BJ (cell line): ENCODE measurements around the gene IGF2R. TPM values are rescaled to one million over a fixed set of nuclear protein-coding genes. Genes with fewer than 3 reads are reported as not detected.

ENCODE experiments used
- CTCF ChIA-PET: fragments of 350-600 bp; formaldehyde crosslinking; extraction: SDS; loops from one replicate; lab custom pipeline; 2021; ENCODE audit warnings: antibody characterized with exemption, inconsistent platforms; lab: Yijun Ruan, JAX
- POLR2A ChIA-PET: fragments of 300-600 bp; sonication (Branson Sonifier 250); formaldehyde crosslinking; extraction: SDS; loops from one replicate; lab custom pipeline; 2021; ENCODE audit warnings: antibody characterized with exemption; lab: Charles Lee
- DNase-seq: peaks from one replicate; pipeline ENCODE4 v3.0.0-alpha.2; 2011; ENCODE audit warnings: low read depth
- H3K27me3 ChIP-seq: 2 replicates; pipeline ENCODE4 v1.6.0; 2011; ENCODE audit warnings: low read length; ENCODE audit not compliant: control insufficient read depth, insufficient read depth
- H3K36me3 ChIP-seq: 2 replicates; pipeline ENCODE4 v1.5.1; 2011; ENCODE audit warnings: low read length; ENCODE audit not compliant: control insufficient read depth, insufficient read depth
- H3K4me3 ChIP-seq: 2 replicates; pipeline ENCODE4 v1.5.1; 2011; ENCODE audit warnings: low read depth, mild to moderate bottlenecking, control low read depth, low read length
- CTCF ChIP-seq: IDR thresholded peaks from 2 replicates; pipeline ENCODE4 v1.5.1; 2011; ENCODE audit warnings: low read depth, mild to moderate bottlenecking, control low read depth, inconsistent platforms, low read length, moderate library complexity; ENCODE audit not compliant: insufficient read depth
- polyA plus RNA-seq: library from polyadenylated mRNA; depleted of rRNA; stranded (reverse); fragments of >200 nt; gene quantifications from 2 replicates; pipeline ENCODE4 v1.2.3, GENCODE V29; 2011

The IGF2R gene
- polyA plus RNA-seq, 1 experiment = 39.4 TPM

GRCh38 chr6:160079686-160080043, 110.8 kb downstream of the IGF2R start:
- no peak for TF ChIP-seq CTCF
- DNase-seq = no peak
- ChIA-PET POLR2A (no interaction called here), CTCF (interaction anchor here (0.6 to 5.0 kb wide), 3 partner anchors 8 to 376 kb away, joined by 3 to 45 read pairs (median 7); no protein-coding TSS in a partner anchor)
- H3K36me3 ChIP-seq = peaks cover 27% of the 10 kb centered on the region
- H3K27me3 ChIP-seq = no peaks in the 10 kb centered on the region
- H3K4me3 ChIP-seq = no peak overlapping the region

GRCh38 chr6:160080097-160080496, 111.2 kb downstream of the IGF2R start:
- DNase-seq = no peak
- Histone ChIP-seq H3K4me3 (no peak overlapping the region), H3K27me3 (no peaks in the 10 kb centered on the region), H3K36me3 (peaks cover 30% of the 10 kb centered on the region)
- CTCF ChIA-PET = interaction anchor here (0.6 to 5.0 kb wide), 3 partner anchors 7 to 375 kb away, joined by 3 to 45 read pairs (median 7); no protein-coding TSS in a partner anchor
- TF ChIP-seq CTCF = no peak
- POLR2A ChIA-PET = no interaction called here

GRCh38 chr6:160081398-160081797, 112.5 kb downstream of the IGF2R start:
- CTCF ChIA-PET = no interaction called here
- DNase-seq = no peak
- no peak overlapping the region for H3K4me3 ChIP-seq
- no peaks in the 10 kb centered on the region for H3K27me3 ChIP-seq
- TF ChIP-seq CTCF = no peak
- H3K36me3 ChIP-seq = peaks cover 32% of the 10 kb centered on the region
- POLR2A ChIA-PET = no interaction called here

- H3K27me3 ChIP-seq = no peaks in the 10 kb centered on the region
- no peak overlapping the region for H3K4me3 ChIP-seq
- peaks cover 35% of the 10 kb centered on the region for H3K36me3 ChIP-seq
- no peak for TF ChIP-seq CTCF
- POLR2A ChIA-PET = no interaction called here
- CTCF ChIA-PET = no interaction called here
- DNase-seq = no peak
Observed at GRCh38 chr6:160082627-160083026, 113.7 kb downstream of the IGF2R start.

GRCh38 chr6:160084198-160084776, 115.4 kb downstream of the IGF2R start:
- ChIA-PET CTCF (interaction anchor here (1.2 kb wide), 1 partner anchor 371 kb away, joined by 6 read pairs; no protein-coding TSS in a partner anchor), POLR2A (no interaction called here)
- H3K27me3 ChIP-seq = no peaks in the 10 kb centered on the region
- H3K36me3 ChIP-seq = peaks cover 25% of the 10 kb centered on the region
- H3K4me3 ChIP-seq = no peak overlapping the region
- TF ChIP-seq CTCF = no peak
- no peak for DNase-seq
